ENCODE data around the gene PDE1C. TPM values are rescaled to one million over a fixed set of nuclear protein-coding genes. Genes with fewer than 3 reads are reported as not detected.

PDE1C gene
- total and polyA plus RNA-seq, 2 donors (not counting 1 experiment from before 2014, with no cell fraction given) = 0.52 TPM; not detected in 1

- ATAC-seq (ENCODE audit: low read depth) = no peak
- Histone ChIP-seq H3K4me1 (ENCODE audit: control insufficient read depth in 2 of 2, insufficient read depth in 2 of 2, low read length in 2 of 2) (no peaks in the 10 kb centered on the region), H3K79me2 (ENCODE audit: control insufficient read depth, insufficient read depth, low read length) (no peaks in the 10 kb centered on the region), H3K27ac (ENCODE audit: low read length in 2 of 2) (no peak overlapping the region), H2AFZ (ENCODE audit: insufficient read depth, low read depth, low read length, poor library complexity, severe bottlenecking) (no peak overlapping the region), H3K4me2 (replicated peaks; ENCODE audit: low read depth, low read length, poor library complexity, severe bottlenecking) (no peak overlapping the region), H3K9me3 (ENCODE audit: control extremely low read depth in 1 of 3, control insufficient read depth in 2 of 3, insufficient read depth in 1 of 3, low read length in 2 of 3) (peaks cover 0 to 4% (median 0%) of the 10 kb centered on the region in 3 donors), H3K36me3 (replicated peaks in 1 of 2; ENCODE audit: control extremely low read depth in 1 of 2, control insufficient read depth in 1 of 2, extremely low read depth in 1 of 2, insufficient read depth in 2 of 2, low read length in 1 of 2) (no peaks in the 10 kb centered on the region), H3K27me3 (replicated peaks in 1 of 4; ENCODE audit: control extremely low read depth in 1 of 4, control insufficient read depth in 3 of 4, insufficient read depth in 4 of 4, low read length in 3 of 4) (no peaks in the 10 kb centered on the region), H4K20me1 (ENCODE audit: control insufficient read depth, insufficient read depth, low read length, poor library complexity, severe bottlenecking) (no peaks in the 10 kb centered on the region), H3K4me3 (ENCODE audit: control extremely low read depth in 1 of 5, extremely low read depth in 1 of 5, insufficient read depth in 1 of 5, low read depth in 2 of 5, low read length in 4 of 5) (no peak overlapping the region), H3K9ac (ENCODE audit: low read length) (no peak overlapping the region)
- ChIA-PET CTCF (no interaction called here), POLR2A (no interaction called here)
- Mint-ChIP-seq H3K9me3 (ENCODE audit: insufficient read depth) (peaks cover 4% of the 10 kb centered on the region), H3K27me3 (no peaks in the 10 kb centered on the region), H3K27ac (no peak overlapping the region), H3K4me3 (no peak overlapping the region), H3K4me1 (no peaks in the 10 kb centered on the region)
- no peak for DNase-seq
- 94% methylated on average over 1 of the region's 2 CpGs for WGBS (ENCODE audit: insufficient coverage)
- no peak for TF ChIP-seq CTCF (IDR thresholded peaks at IDR 0.05)
- intact Hi-C loops (cut with micrococcal nuclease) = no loop called here
Observed at GRCh38 chr7:31885171-31885570, 185.0 kb downstream of the PDE1C start.

DNA sequence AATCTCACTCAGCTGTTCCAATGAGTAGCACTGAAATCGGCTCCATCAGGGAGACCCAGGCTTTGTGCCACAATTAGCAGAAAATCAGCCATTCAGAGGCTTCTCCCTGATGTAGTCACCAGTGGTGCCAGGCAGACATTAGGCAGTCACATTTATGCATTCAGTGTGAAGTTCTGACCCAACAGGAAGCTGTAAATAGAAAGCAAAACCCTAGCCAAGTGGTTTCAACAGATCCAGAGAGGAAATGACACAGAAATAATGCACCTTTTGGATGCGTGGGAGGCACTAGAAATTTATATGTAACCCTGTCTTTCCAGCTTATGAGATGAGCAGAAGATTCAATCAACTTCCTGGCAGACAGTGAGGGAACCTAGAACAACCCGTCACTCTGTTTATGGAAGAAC, 186.4 kb downstream of the PDE1C start:
- no peak for TF ChIP-seq EZH2 (IDR thresholded peaks at IDR 0.05; ENCODE audit: borderline replicate concordance, insufficient read depth, low read depth, low read length, poor library complexity, severe bottlenecking)
- no peak for TF ChIP-seq CTCF (IDR thresholded peaks at IDR 0.05)
- no peak overlapping the region for H3K4me3 ChIP-seq (ENCODE audit: control extremely low read depth in 1 of 5, extremely low read depth in 1 of 5, insufficient read depth in 1 of 5, low read depth in 2 of 5, low read length in 4 of 5)
- CTCF ChIA-PET = no interaction called here
- no peaks in the 10 kb centered on the region for H3K36me3 ChIP-seq (replicated peaks in 1 of 2; ENCODE audit: control extremely low read depth in 1 of 2, control insufficient read depth in 1 of 2, extremely low read depth in 1 of 2, insufficient read depth in 2 of 2, low read length in 1 of 2)
- POLR2A ChIA-PET = no interaction called here
- H3K27me3 ChIP-seq (replicated peaks in 1 of 4; ENCODE audit: control extremely low read depth in 1 of 4, control insufficient read depth in 3 of 4, insufficient read depth in 4 of 4, low read length in 3 of 4) = no peaks in the 10 kb centered on the region
- no peak for ATAC-seq (ENCODE audit: low read depth)
- H3K27me3 Mint-ChIP-seq = no peaks in the 10 kb centered on the region
- H3K4me3 Mint-ChIP-seq = no peak overlapping the region
- peaks cover 4% of the 10 kb centered on the region for H3K9me3 Mint-ChIP-seq (ENCODE audit: insufficient read depth)
- intact Hi-C loops (cut with micrococcal nuclease) = no loop called here
- H2AFZ ChIP-seq (ENCODE audit: insufficient read depth, low read depth, low read length, poor library complexity, severe bottlenecking) = no peak overlapping the region
- 46% methylated on average over 2 of the region's 3 CpGs for WGBS (ENCODE audit: insufficient coverage)
- H3K9ac ChIP-seq (ENCODE audit: low read length) = no peak overlapping the region
- no peak overlapping the region for H3K4me2 ChIP-seq (replicated peaks; ENCODE audit: low read depth, low read length, poor library complexity, severe bottlenecking)
- no peaks in the 10 kb centered on the region for H4K20me1 ChIP-seq (ENCODE audit: control insufficient read depth, insufficient read depth, low read length, poor library complexity, severe bottlenecking)
- H3K79me2 ChIP-seq (ENCODE audit: control insufficient read depth, insufficient read depth, low read length) = no peaks in the 10 kb centered on the region
- H3K27ac Mint-ChIP-seq = no peak overlapping the region
- no peak overlapping the region for H3K27ac ChIP-seq (ENCODE audit: low read length in 2 of 2)
- no peaks in the 10 kb centered on the region for H3K4me1 Mint-ChIP-seq
- peaks cover 0 to 4% (median 0%) of the 10 kb centered on the region in 3 donors for H3K9me3 ChIP-seq (ENCODE audit: control extremely low read depth in 1 of 3, control insufficient read depth in 2 of 3, insufficient read depth in 1 of 3, low read length in 2 of 3)
- no peaks in the 10 kb centered on the region for H3K4me1 ChIP-seq (ENCODE audit: control insufficient read depth in 2 of 2, insufficient read depth in 2 of 2, low read length in 2 of 2)
- no peak for DNase-seq
